Ishikawa (cell line): ENCODE data around the gene CCDC169.

Source experiments
- EP300 ChIP-seq: IDR thresholded peaks from 2 replicates; pipeline ENCODE4 v1.6.1; 2012; ENCODE audit warnings: borderline replicate concordance
- NFIC ChIP-seq: IDR thresholded peaks from 2 replicates; pipeline ENCODE4 v1.6.1; 2012
- TAF1 ChIP-seq: IDR thresholded peaks from 2 replicates; pipeline ENCODE4 v1.6.1; 2012; ENCODE audit warnings: low read depth, mild to moderate bottlenecking
- TEAD4 ChIP-seq: IDR thresholded peaks from 2 replicates; pipeline ENCODE4 v1.6.1; 2012
- TF ChIP-seq, protein P1 (sequence below): IDR thresholded peaks from 2 replicates; pipeline ENCODE4 v1.6.1; 2012
- TF ChIP-seq, protein P2 (sequence below): IDR thresholded peaks from 2 replicates; pipeline ENCODE4 v1.6.1; 2012; ENCODE audit warnings: low read depth, mild to moderate bottlenecking

DNA sequence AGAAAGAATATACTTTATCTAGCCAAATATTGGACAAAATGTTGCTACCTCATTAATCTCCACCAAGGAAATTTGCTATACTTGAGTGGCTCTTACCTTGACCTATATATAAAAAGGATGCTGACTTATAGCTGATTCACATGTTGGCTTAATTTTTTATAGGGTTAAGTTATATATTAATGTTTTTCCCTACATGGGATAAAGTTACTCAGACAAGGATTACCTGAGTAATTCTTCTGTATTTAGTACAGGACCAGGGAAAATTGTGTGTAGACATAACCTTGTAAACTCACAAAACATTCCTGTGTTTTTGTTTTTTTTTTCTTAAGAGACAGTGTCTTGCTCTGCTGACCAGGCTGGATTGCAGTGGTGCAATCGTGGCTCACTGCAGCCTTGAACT, 52.6 kb downstream of the CCDC169 start:
- TF ChIP-seq EP300 (no peak), TAF1 (no peak), TEAD4 (no peak), NFIC (no peak)
- TF ChIP-seq, protein P1, sequence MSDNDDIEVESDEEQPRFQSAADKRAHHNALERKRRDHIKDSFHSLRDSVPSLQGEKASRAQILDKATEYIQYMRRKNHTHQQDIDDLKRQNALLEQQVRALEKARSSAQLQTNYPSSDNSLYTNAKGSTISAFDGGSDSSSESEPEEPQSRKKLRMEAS, result no peak
- TF ChIP-seq, protein P2, sequence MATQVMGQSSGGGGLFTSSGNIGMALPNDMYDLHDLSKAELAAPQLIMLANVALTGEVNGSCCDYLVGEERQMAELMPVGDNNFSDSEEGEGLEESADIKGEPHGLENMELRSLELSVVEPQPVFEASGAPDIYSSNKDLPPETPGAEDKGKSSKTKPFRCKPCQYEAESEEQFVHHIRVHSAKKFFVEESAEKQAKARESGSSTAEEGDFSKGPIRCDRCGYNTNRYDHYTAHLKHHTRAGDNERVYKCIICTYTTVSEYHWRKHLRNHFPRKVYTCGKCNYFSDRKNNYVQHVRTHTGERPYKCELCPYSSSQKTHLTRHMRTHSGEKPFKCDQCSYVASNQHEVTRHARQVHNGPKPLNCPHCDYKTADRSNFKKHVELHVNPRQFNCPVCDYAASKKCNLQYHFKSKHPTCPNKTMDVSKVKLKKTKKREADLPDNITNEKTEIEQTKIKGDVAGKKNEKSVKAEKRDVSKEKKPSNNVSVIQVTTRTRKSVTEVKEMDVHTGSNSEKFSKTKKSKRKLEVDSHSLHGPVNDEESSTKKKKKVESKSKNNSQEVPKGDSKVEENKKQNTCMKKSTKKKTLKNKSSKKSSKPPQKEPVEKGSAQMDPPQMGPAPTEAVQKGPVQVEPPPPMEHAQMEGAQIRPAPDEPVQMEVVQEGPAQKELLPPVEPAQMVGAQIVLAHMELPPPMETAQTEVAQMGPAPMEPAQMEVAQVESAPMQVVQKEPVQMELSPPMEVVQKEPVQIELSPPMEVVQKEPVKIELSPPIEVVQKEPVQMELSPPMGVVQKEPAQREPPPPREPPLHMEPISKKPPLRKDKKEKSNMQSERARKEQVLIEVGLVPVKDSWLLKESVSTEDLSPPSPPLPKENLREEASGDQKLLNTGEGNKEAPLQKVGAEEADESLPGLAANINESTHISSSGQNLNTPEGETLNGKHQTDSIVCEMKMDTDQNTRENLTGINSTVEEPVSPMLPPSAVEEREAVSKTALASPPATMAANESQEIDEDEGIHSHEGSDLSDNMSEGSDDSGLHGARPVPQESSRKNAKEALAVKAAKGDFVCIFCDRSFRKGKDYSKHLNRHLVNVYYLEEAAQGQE, result no peak
